GM23338 (cell line): ENCODE measurements around the gene AGAP5. TPM values are rescaled to one million over a fixed set of nuclear protein-coding genes. Genes with fewer than 3 reads are reported as not detected.

ENCODE experiments used
- ATAC-seq: fragments of 200-7000 bp; cut with Tn5 transposase; 3 replicates; pipeline ENCODE4 v1.9.1; 2020
- DNase-seq: peaks from one replicate; pipeline ENCODE4 v3.0.0-alpha.2; 2015; ENCODE audit warnings: low spot score
- H2AFZ ChIP-seq: fragments of 200-600 bp; sonication (generic); 2 replicates; pipeline ENCODE4 v1.8.0; 2016; ENCODE audit warnings: antibody characterized with exemption, mild to moderate bottlenecking, moderate library complexity
- H3F3A ChIP-seq: fragments of 200-600 bp; sonication (generic); replicated peaks from 2 replicates; pipeline ENCODE4 v1.8.0; 2017; ENCODE audit warnings: antibody characterized with exemption, mixed run types, low read depth
- H3K27ac ChIP-seq: fragments of 200-600 bp; sonication (generic); 2 replicates; pipeline ENCODE4 v1.6.1; 2016; ENCODE audit warnings: low read depth
- H3K27me3 ChIP-seq: fragments of 200-600 bp; sonication (generic); 2 replicates; pipeline ENCODE4 v1.8.0; 2016; ENCODE audit warnings: mild to moderate bottlenecking, mixed run types, moderate library complexity; ENCODE audit not compliant: insufficient read depth
- H3K36me3 ChIP-seq: fragments of 200-600 bp; sonication (generic); 2 replicates; pipeline ENCODE4 v1.8.0; 2016; ENCODE audit warnings: mild to moderate bottlenecking; ENCODE audit not compliant: insufficient read depth
- H3K4me1 ChIP-seq: fragments of 200-600 bp; sonication (generic); 2 replicates; pipeline ENCODE4 v1.8.0; 2016; ENCODE audit warnings: mild to moderate bottlenecking, moderate library complexity; ENCODE audit not compliant: insufficient read depth
- H3K4me2 ChIP-seq: fragments of 200-600 bp; sonication (generic); 2 replicates; pipeline ENCODE4 v1.7.1; 2017; ENCODE audit warnings: mixed run types
- H3K4me3 ChIP-seq: fragments of 200-600 bp; sonication (generic); 2 replicates; pipeline ENCODE4 v1.6.1; 2016; ENCODE audit warnings: mixed run types
- H3K79me2 ChIP-seq: fragments of 200-600 bp; sonication (generic); replicated peaks from 2 replicates; pipeline ENCODE4 v1.8.0; 2017; ENCODE audit warnings: mild to moderate bottlenecking; ENCODE audit not compliant: insufficient read depth
- H3K9me2 ChIP-seq: fragments of 200-600 bp; sonication (generic); 2 replicates; pipeline ENCODE4 v1.8.0; 2017; ENCODE audit not compliant: insufficient read depth
- H4K20me1 ChIP-seq: fragments of 200-600 bp; sonication (generic); replicated peaks from 2 replicates; pipeline ENCODE4 v1.8.0; 2017; ENCODE audit warnings: mild to moderate bottlenecking; ENCODE audit not compliant: insufficient read depth
- H3K27ac Mint-ChIP-seq: 2 replicates; pipeline ENCODE4 v1.8.0; 2020; ENCODE audit warnings: inconsistent platforms, mild to moderate bottlenecking, moderate library complexity, mixed read lengths
- H3K27me3 Mint-ChIP-seq: 3 replicates; pipeline ENCODE4 v1.8.0; 2022; ENCODE audit warnings: low read depth, mild to moderate bottlenecking, moderate library complexity, mixed read lengths, inconsistent platforms; ENCODE audit not compliant: insufficient read depth, poor library complexity
- H3K36me3 Mint-ChIP-seq: 3 replicates; pipeline ENCODE4 v1.8.0; 2021; ENCODE audit warnings: low read depth, mild to moderate bottlenecking, inconsistent platforms, moderate library complexity, mixed read lengths
- H3K4me1 Mint-ChIP-seq: 3 replicates; pipeline ENCODE4 v1.8.0; 2020; ENCODE audit warnings: mild to moderate bottlenecking, inconsistent platforms, mixed read lengths
- H3K4me3 Mint-ChIP-seq: 3 replicates; pipeline ENCODE4 v1.8.0; 2021; ENCODE audit warnings: moderate library complexity, mild to moderate bottlenecking, inconsistent platforms, mixed read lengths
- H3K9me3 Mint-ChIP-seq: 3 replicates; pipeline ENCODE4 v1.8.0; 2020; ENCODE audit warnings: moderate library complexity, mild to moderate bottlenecking, inconsistent platforms, mixed read lengths
- EZH2 ChIP-seq: fragments of 200-600 bp; sonication (generic); IDR thresholded peaks from one replicate; pipeline ENCODE4 v1.8.0; 2017; ENCODE audit warnings: antibody characterized with exemption, mild to moderate bottlenecking, low read depth; ENCODE audit not compliant: unreplicated experiment
- JUNB ChIP-seq: IDR thresholded peaks from one replicate; pipeline ENCODE4 v1.6.1; 2016; ENCODE audit warnings: antibody characterized with exemption; ENCODE audit not compliant: unreplicated experiment
- POLR2AphosphoS5 ChIP-seq: IDR thresholded peaks from 2 replicates; pipeline ENCODE4 v1.6.1; 2016; ENCODE audit warnings: antibody characterized with exemption, low read depth
- polyA plus RNA-seq: library from polyadenylated mRNA; unstranded; fragments of >200 nt; fragmentation: Nextera tagmentation; extraction: Ambion mirVana; gene quantifications from 2 replicates; pipeline ENCODE4 v1.2.1, GENCODE V29; 2016
- small RNA-seq: library from RNA; depleted of rRNA; stranded (forward); fragments of <200 nt; gene quantifications from one replicate; pipeline ENCODE3, GENCODE V24; 2014; ENCODE audit warnings: low replicate concordance
- total RNA-seq: library from RNA; depleted of rRNA; stranded (reverse); fragments of >200 nt; shearing (Covaris generic); gene quantifications from 2 replicates; pipeline ENCODE4 v1.2.3, GENCODE V29; 2014; rRNA removed
- TF ChIP-seq, protein P1 (sequence below): IDR thresholded peaks from 2 replicates; pipeline ENCODE4 v1.6.1; 2016; ENCODE audit warnings: antibody characterized with exemption

The AGAP5 gene
- total and polyA plus RNA-seq, 2 experiments from 2014 or later: 5.0 to 5.3 TPM

DNA sequence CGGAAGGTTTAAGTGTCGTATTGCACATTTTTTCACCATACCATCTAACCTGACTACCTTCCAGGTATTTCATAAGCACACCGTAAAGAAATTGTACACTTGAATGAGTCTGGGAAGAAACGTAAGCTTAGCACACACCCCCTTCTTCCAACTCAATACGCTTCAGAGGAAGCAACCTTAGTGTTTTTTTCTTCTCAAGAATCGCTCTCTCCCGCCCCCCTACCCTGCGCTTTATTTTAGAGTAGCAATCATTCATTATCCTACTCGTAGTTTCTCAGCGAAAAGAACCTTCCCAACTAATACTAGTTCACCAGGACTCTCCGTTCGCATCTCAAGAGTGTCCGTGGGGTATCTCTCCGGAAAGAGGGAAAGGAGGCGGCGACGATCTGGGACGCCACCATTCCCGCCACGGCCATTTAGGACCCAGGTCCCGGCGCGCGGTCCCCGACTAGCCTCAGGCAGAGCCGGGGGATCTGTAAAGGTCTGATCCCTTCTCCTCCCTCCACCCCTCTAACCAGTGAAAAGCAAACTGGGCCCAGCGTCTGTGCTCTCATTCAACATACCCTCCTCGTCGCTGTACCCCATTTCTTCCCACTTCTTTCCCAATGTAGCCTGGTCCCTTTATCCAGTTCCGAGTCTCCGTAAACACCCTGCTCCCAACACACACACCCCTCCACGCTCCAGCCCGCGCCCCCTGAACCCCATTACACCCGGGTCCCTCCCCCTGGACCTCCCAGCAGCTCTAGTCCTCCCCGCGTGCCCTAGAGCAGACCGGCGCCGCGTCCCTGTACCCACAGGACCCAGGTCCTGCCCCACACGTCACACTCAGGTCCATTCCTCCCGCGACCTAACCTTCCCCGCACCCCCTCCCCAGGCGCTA lies 72.7 kb downstream of the AGAP5 start:
- H3K36me3 ChIP-seq: no peaks in the 10 kb centered on the region
- H3K27ac ChIP-seq: peak overlapping the region; percentile 98
- H4K20me1 ChIP-seq: no peaks in the 10 kb centered on the region
- Mint-ChIP-seq H3K4me3 (peak overlapping the region; percentile 99), H3K27me3 (peaks cover 8% of the 10 kb centered on the region), H3K4me1 (peaks cover 4% of the 10 kb centered on the region; the same call in 1 of the 3 replicates), H3K36me3 (no peaks in the 10 kb centered on the region; the same call in 2 of the 3 replicates), H3K27ac (peak overlapping the region; percentile 98), H3K9me3 (no peaks in the 10 kb centered on the region)
- H3K79me2 ChIP-seq: peaks cover 54% of the 10 kb centered on the region
- peak; percentile 85 for DNase-seq
- peak overlapping the region; percentile 91 for H3K4me2 ChIP-seq
- ATAC-seq: peak; percentile 85
- no peaks in the 10 kb centered on the region for H3K27me3 ChIP-seq
- H3K9me2 ChIP-seq: no peaks in the 10 kb centered on the region
- H3K4me3 ChIP-seq: peak overlapping the region; percentile 81
- H3K4me1 ChIP-seq: no peaks in the 10 kb centered on the region
- peak overlapping the region; percentile 98 for H2AFZ ChIP-seq
- TF ChIP-seq EZH2 (no peak), POLR2AphosphoS5 (no peak), JUNB (no peak)
- TF ChIP-seq, protein P1, sequence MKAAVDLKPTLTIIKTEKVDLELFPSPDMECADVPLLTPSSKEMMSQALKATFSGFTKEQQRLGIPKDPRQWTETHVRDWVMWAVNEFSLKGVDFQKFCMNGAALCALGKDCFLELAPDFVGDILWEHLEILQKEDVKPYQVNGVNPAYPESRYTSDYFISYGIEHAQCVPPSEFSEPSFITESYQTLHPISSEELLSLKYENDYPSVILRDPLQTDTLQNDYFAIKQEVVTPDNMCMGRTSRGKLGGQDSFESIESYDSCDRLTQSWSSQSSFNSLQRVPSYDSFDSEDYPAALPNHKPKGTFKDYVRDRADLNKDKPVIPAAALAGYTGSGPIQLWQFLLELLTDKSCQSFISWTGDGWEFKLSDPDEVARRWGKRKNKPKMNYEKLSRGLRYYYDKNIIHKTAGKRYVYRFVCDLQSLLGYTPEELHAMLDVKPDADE: 0 out of 2 replicates have a peak, but pooled peaks have one; percentile 9
- peaks cover 11% of the 10 kb centered on the region; the same call in 1 of the 2 replicates for H3F3A ChIP-seq

Small RNA genes within 50 kb of the gene (small RNA-seq; reads per million reads assigned to genes)
- gene AC022400.4 (not detected), gene RNA5SP320 (not detected)

Other genes with a start within 250 kb of the AGAP5 start
- gene PPP3CB, start 202.1 kb downstream of the AGAP5 start, total RNA-seq: 38.5 and 42.9 TPM in 2 replicates
- 17.9 and 18.3 TPM in 2 replicates for gene PPP3CB, start 202.1 kb downstream of the AGAP5 start, polyA plus RNA-seq
- gene USP54, start 106.8 kb downstream of the AGAP5 start, total RNA-seq: 27.4 and 29.2 TPM in 2 replicates
- 12.8 and 15.1 TPM in 2 replicates for gene USP54, start 106.8 kb downstream of the AGAP5 start, polyA plus RNA-seq
- 2.4 and 3.2 TPM in 2 replicates for gene MYOZ1, start 56.6 kb downstream of the AGAP5 start, total RNA-seq
- 1.9 and 2.7 TPM in 2 replicates for gene MYOZ1, start 56.6 kb downstream of the AGAP5 start, polyA plus RNA-seq
- gene SYNPO2L, start 42.1 kb downstream of the AGAP5 start, total RNA-seq: 0.08 TPM in 1 of 2 replicates, not detected in the other
- 0.16 and 0.57 TPM in 2 replicates for gene SYNPO2L, start 42.1 kb downstream of the AGAP5 start, polyA plus RNA-seq
- gene SEC24C, start 46.3 kb upstream of the AGAP5 start, total RNA-seq: 64.2 and 72.9 TPM in 2 replicates
- 16.9 and 17.0 TPM in 2 replicates for gene SEC24C, start 46.3 kb upstream of the AGAP5 start, polyA plus RNA-seq
- 40.6 and 41.1 TPM in 2 replicates for gene CHCHD1, start 83.9 kb upstream of the AGAP5 start, total RNA-seq
- gene CHCHD1, start 83.9 kb upstream of the AGAP5 start, polyA plus RNA-seq: 187 and 196 TPM in 2 replicates
- 30.4 and 40.5 TPM in 2 replicates for gene ZSWIM8, start 87.5 kb upstream of the AGAP5 start, total RNA-seq
- gene ZSWIM8, start 87.5 kb upstream of the AGAP5 start, polyA plus RNA-seq: 20.0 and 20.5 TPM in 2 replicates
- gene NDST2, start 113.5 kb upstream of the AGAP5 start, total RNA-seq: 15.3 and 21.1 TPM in 2 replicates
- 7.4 and 9.4 TPM in 2 replicates for gene NDST2, start 113.5 kb upstream of the AGAP5 start, polyA plus RNA-seq
- 32.8 and 34.1 TPM in 2 replicates for gene CAMK2G, start 176.4 kb upstream of the AGAP5 start, total RNA-seq
- gene CAMK2G, start 176.4 kb upstream of the AGAP5 start, polyA plus RNA-seq: 30.1 and 30.6 TPM in 2 replicates
- gene PLAU, start 213.0 kb upstream of the AGAP5 start, total RNA-seq: 13.3 and 14.5 TPM in 2 replicates
- gene PLAU, start 213.0 kb upstream of the AGAP5 start, polyA plus RNA-seq: 17.5 and 18.0 TPM in 2 replicates